ENCODE data around the gene BCAS3.

Gene BCAS3

GRCh38 chr17:60827943-60828342, 150.3 kb downstream of the BCAS3 start:
- no peak for FAIRE-seq
- DNase-seq (ENCODE audit: insufficient read length, low spot score): no peak
- TF ChIP-seq TAF1 (IDR thresholded peaks at IDR 0.05; ENCODE audit: low read depth, low read length) (no peak), POU2F2 (IDR thresholded peaks at IDR 0.05; ENCODE audit: low read depth, low read length) (no peak), PAX5 (IDR thresholded peaks at IDR 0.05; ENCODE audit: insufficient read depth, low read length, severe bottlenecking) (no peak), SPI1 (IDR thresholded peaks at IDR 0.05; ENCODE audit: low read depth, low read length) (no peak), POLR2A (IDR thresholded peaks at IDR 0.05; ENCODE audit: low read depth, low read length) (no peak)

- FAIRE-seq (no peak), DNase-seq (ENCODE audit: insufficient read length, low spot score) (no peak)
- TF ChIP-seq TAF1 (IDR thresholded peaks at IDR 0.05; ENCODE audit: low read depth, low read length): no peak
- no peak for TF ChIP-seq POU2F2 (IDR thresholded peaks at IDR 0.05; ENCODE audit: low read depth, low read length)
- TF ChIP-seq POLR2A (IDR thresholded peaks at IDR 0.05; ENCODE audit: low read depth, low read length): no peak
- TF ChIP-seq POLR2AphosphoS5 (IDR thresholded peaks at IDR 0.05; ENCODE audit: low read depth, low read length): no peak
- no peak for TF ChIP-seq SPI1 (IDR thresholded peaks at IDR 0.05; ENCODE audit: low read depth, low read length)
- TF ChIP-seq PAX5 (IDR thresholded peaks at IDR 0.05; ENCODE audit: insufficient read depth, low read length, severe bottlenecking): no peak
Measured at GRCh38 chr17:60832151-60832585, 154.5 kb downstream of the BCAS3 start.

GRCh38 chr17:60832631-60833030, 155.0 kb downstream of the BCAS3 start:
- no peak for FAIRE-seq
- no peak for DNase-seq (ENCODE audit: insufficient read length, low spot score)
- TF ChIP-seq PAX5 (IDR thresholded peaks at IDR 0.05; ENCODE audit: insufficient read depth, low read length, severe bottlenecking) (no peak), POLR2A (IDR thresholded peaks at IDR 0.05; ENCODE audit: low read depth, low read length) (no peak), SPI1 (IDR thresholded peaks at IDR 0.05; ENCODE audit: low read depth, low read length) (no peak), POLR2AphosphoS5 (IDR thresholded peaks at IDR 0.05; ENCODE audit: low read depth, low read length) (no peak), POU2F2 (IDR thresholded peaks at IDR 0.05; ENCODE audit: low read depth, low read length) (no peak), TAF1 (IDR thresholded peaks at IDR 0.05; ENCODE audit: low read depth, low read length) (no peak)

GRCh38 chr17:60840456-60840855, 162.8 kb downstream of the BCAS3 start:
- FAIRE-seq (no peak), DNase-seq (ENCODE audit: insufficient read length, low spot score) (no peak)
- TF ChIP-seq POU2F2 (IDR thresholded peaks at IDR 0.05; ENCODE audit: low read depth, low read length): no peak
- no peak for TF ChIP-seq TAF1 (IDR thresholded peaks at IDR 0.05; ENCODE audit: low read depth, low read length)
- no peak for TF ChIP-seq POLR2AphosphoS5 (IDR thresholded peaks at IDR 0.05; ENCODE audit: low read depth, low read length)
- no peak for TF ChIP-seq SPI1 (IDR thresholded peaks at IDR 0.05; ENCODE audit: low read depth, low read length)
- no peak for TF ChIP-seq PAX5 (IDR thresholded peaks at IDR 0.05; ENCODE audit: insufficient read depth, low read length, severe bottlenecking)
- TF ChIP-seq POLR2A (IDR thresholded peaks at IDR 0.05; ENCODE audit: low read depth, low read length): no peak

GRCh38 chr17:60845012-60845411, 167.4 kb downstream of the BCAS3 start:
- no peak for TF ChIP-seq POLR2A (IDR thresholded peaks at IDR 0.05; ENCODE audit: low read depth, low read length)
- no peak for TF ChIP-seq TAF1 (IDR thresholded peaks at IDR 0.05; ENCODE audit: low read depth, low read length)
- no peak for TF ChIP-seq SPI1 (IDR thresholded peaks at IDR 0.05; ENCODE audit: low read depth, low read length)
- no peak for TF ChIP-seq POU2F2 (IDR thresholded peaks at IDR 0.05; ENCODE audit: low read depth, low read length)
- no peak for TF ChIP-seq PAX5 (IDR thresholded peaks at IDR 0.05; ENCODE audit: insufficient read depth, low read length, severe bottlenecking)
- no peak for TF ChIP-seq POLR2AphosphoS5 (IDR thresholded peaks at IDR 0.05; ENCODE audit: low read depth, low read length)
- FAIRE-seq: no peak
- no peak for DNase-seq (ENCODE audit: insufficient read length, low spot score)

GRCh38 chr17:60846175-60846574, 168.5 kb downstream of the BCAS3 start:
- FAIRE-seq: no peak
- no peak for DNase-seq (ENCODE audit: insufficient read length, low spot score)
- TF ChIP-seq POU2F2 (IDR thresholded peaks at IDR 0.05; ENCODE audit: low read depth, low read length) (no peak), SPI1 (IDR thresholded peaks at IDR 0.05; ENCODE audit: low read depth, low read length) (no peak), POLR2A (IDR thresholded peaks at IDR 0.05; ENCODE audit: low read depth, low read length) (no peak), POLR2AphosphoS5 (IDR thresholded peaks at IDR 0.05; ENCODE audit: low read depth, low read length) (no peak)

- FAIRE-seq: no peak
- DNase-seq (ENCODE audit: insufficient read length, low spot score): no peak
- no peak for TF ChIP-seq TAF1 (IDR thresholded peaks at IDR 0.05; ENCODE audit: low read depth, low read length)
- TF ChIP-seq PAX5 (IDR thresholded peaks at IDR 0.05; ENCODE audit: insufficient read depth, low read length, severe bottlenecking): no peak
- no peak for TF ChIP-seq POU2F2 (IDR thresholded peaks at IDR 0.05; ENCODE audit: low read depth, low read length)
- TF ChIP-seq SPI1 (IDR thresholded peaks at IDR 0.05; ENCODE audit: low read depth, low read length): no peak
- TF ChIP-seq POLR2A (IDR thresholded peaks at IDR 0.05; ENCODE audit: low read depth, low read length): no peak
- no peak for TF ChIP-seq POLR2AphosphoS5 (IDR thresholded peaks at IDR 0.05; ENCODE audit: low read depth, low read length)
Measured at GRCh38 chr17:60851181-60851580, 173.5 kb downstream of the BCAS3 start.

- no peak for DNase-seq (ENCODE audit: insufficient read length, low spot score)
- FAIRE-seq: no peak
- TF ChIP-seq POLR2AphosphoS5 (IDR thresholded peaks at IDR 0.05; ENCODE audit: low read depth, low read length) (no peak), SPI1 (IDR thresholded peaks at IDR 0.05; ENCODE audit: low read depth, low read length) (no peak), TAF1 (IDR thresholded peaks at IDR 0.05; ENCODE audit: low read depth, low read length) (no peak), PAX5 (IDR thresholded peaks at IDR 0.05; ENCODE audit: insufficient read depth, low read length, severe bottlenecking) (no peak), POLR2A (IDR thresholded peaks at IDR 0.05; ENCODE audit: low read depth, low read length) (no peak), POU2F2 (IDR thresholded peaks at IDR 0.05; ENCODE audit: low read depth, low read length) (no peak)
Measured at GRCh38 chr17:60857556-60858080, 180.0 kb downstream of the BCAS3 start.

GRCh38 chr17:60862482-60862881, 184.8 kb downstream of the BCAS3 start:
- FAIRE-seq (no peak), DNase-seq (ENCODE audit: insufficient read length, low spot score) (no peak)
- no peak for TF ChIP-seq PAX5 (IDR thresholded peaks at IDR 0.05; ENCODE audit: insufficient read depth, low read length, severe bottlenecking)
- no peak for TF ChIP-seq SPI1 (IDR thresholded peaks at IDR 0.05; ENCODE audit: low read depth, low read length)
